Measurements from ENCODE around the gene TCEAL6. TPM values are rescaled to one million over a fixed set of nuclear protein-coding genes. Genes with fewer than 3 reads are reported as not detected.
"Not testable (repeated sequence)": the region's sequence is repeated elsewhere in the genome, so short reads cannot be mapped to it uniquely, and the experiment has no call there.

The TCEAL6 gene
- total RNA-seq (2021) (0.62 to 1.1 TPM (median 0.81 TPM) in 3 replicates), Bru-seq, nascent RNA (percentile 15 among the genes with signal in this experiment)
- long read RNA-seq, experiment 1, transcript TCEAL6-202 (3 exons, 1,106 nt), result major isoform, 5 of 5 reads
- long read RNA-seq, experiment 1, partial matches to known transcripts, result 0 of 5 reads
- long read RNA-seq, experiment 1, other reads (novel, unspliced or antisense), result 0 of 5 reads
- long read RNA-seq, experiment 2, partial matches to known transcripts, result 0 of 2 reads
- long read RNA-seq, experiment 2, other reads (novel, unspliced or antisense), result 1 of 2 reads
- long read RNA-seq, experiment 3, partial matches to known transcripts, result 0 of 3 reads
- long read RNA-seq, experiment 3, other reads (novel, unspliced or antisense), result 0 of 3 reads

GRCh38 chrX:102142274-102142673 is at the start of gene TCEAL6:
Gene TCEAL6, minus strand, starts transcription at chrX:102142481.
- H3K36me3 Mint-ChIP-seq; H3K9me3 Mint-ChIP-seq; POLR2A ChIA-PET; DNase-seq (ENCODE audit: low spot score); H3K27ac Mint-ChIP-seq; H3K4me1 Mint-ChIP-seq: not testable (repeated sequence)
- H3K27me3 Mint-ChIP-seq (ENCODE audit: low read depth), result peaks cover 48% of the 10 kb centered on the region
- H3K4me3 Mint-ChIP-seq, result peak within 1 kb of the TSS; percentile 55
- ATAC-seq, result peak; percentile 39
- CTCF ChIA-PET, result interaction anchor here (0.7 to 1.3 kb wide), 2 partner anchors 12 to 384 kb away, joined by 3 to 5 read pairs; no protein-coding TSS in a partner anchor

GRCh38 chrX:102185967-102186720 is 43.9 kb upstream of the TCEAL6 start:
- POLR2A ChIA-PET, result no interaction called here
- Mint-ChIP-seq H3K4me1 (no peaks in the 10 kb centered on the region), H3K27ac (no peak overlapping the region), H3K9me3 (peaks cover 50% of the 10 kb centered on the region), H3K27me3 (ENCODE audit: low read depth) (no peaks in the 10 kb centered on the region; the same call in 1 of the 2 replicates), H3K36me3 (peaks cover 6% of the 10 kb centered on the region), H3K4me3 (no peak overlapping the region)
- CTCF ChIA-PET, result no interaction called here
- no peak for ATAC-seq
- no peak for DNase-seq (ENCODE audit: low spot score)
- no peak for TF ChIP-seq FOXP1 (CRISPR knock-in tag; IDR thresholded peaks at IDR 0.05; ENCODE audit: borderline replicate concordance)
- TF ChIP-seq IRF2 (CRISPR knock-in tag; IDR thresholded peaks at IDR 0.05; ENCODE audit: borderline replicate concordance, low read depth), result no peak

GRCh38 chrX:102155806-102156179 is 13.5 kb upstream of the TCEAL6 start, which contains the start of gene BEX5:
Gene BEX5, minus strand, starts transcription at chrX:102155977. Its CDS starts 1,712 bp downstream, at chrX:102154265.
- CTCF ChIA-PET, result interaction anchor here (0.5 to 1.2 kb wide), 6 partner anchors 26 to 1347 kb away, joined by 3 to 7 read pairs (median 4); no protein-coding TSS in a partner anchor
- Mint-ChIP-seq H3K27me3 (ENCODE audit: low read depth) (peaks cover 16% of the 10 kb centered on the region), H3K4me1 (peaks cover 9% of the 10 kb centered on the region), H3K27ac (peak within 1 kb of the TSS; percentile 97), H3K9me3 (0 out of 2 replicates have a peak, but pooled peaks cover 3% of the 10 kb centered on the region), H3K36me3 (no peaks in the 10 kb centered on the region), H3K4me3 (peak within 1 kb of the TSS; percentile 98)
- ATAC-seq, result peak; percentile 96
- POLR2A ChIA-PET, result interaction anchor here (1.1 kb wide), 1 partner anchor 224 kb away, joined by 4 read pairs; the partner anchor contains the start of gene ZMAT1
- DNase-seq (ENCODE audit: low spot score), result peak; percentile 57
- TF ChIP-seq ZMAT4 (CRISPR knock-in tag; IDR thresholded peaks at IDR 0.05), result no peak
- no peak for TF ChIP-seq ZNF423 (CRISPR knock-in tag; IDR thresholded peaks at IDR 0.05)
- TF ChIP-seq FOXP4 (CRISPR knock-in tag; IDR thresholded peaks at IDR 0.05), result no peak
- no peak for TF ChIP-seq SOX15 (CRISPR knock-in tag; IDR thresholded peaks at IDR 0.05)
- no peak for TF ChIP-seq GRHL2 (CRISPR knock-in tag; IDR thresholded peaks at IDR 0.05; ENCODE audit: insufficient replicate concordance, severe bottlenecking)
- no peak for TF ChIP-seq ZNF219 (CRISPR knock-in tag; IDR thresholded peaks at IDR 0.05; ENCODE audit: borderline replicate concordance)
- TF ChIP-seq NFATC4 (CRISPR knock-in tag; IDR thresholded peaks at IDR 0.05), result no peak
- no peak for TF ChIP-seq ZBTB43 (CRISPR knock-in tag; IDR thresholded peaks at IDR 0.05)
- TF ChIP-seq ARID4B (CRISPR knock-in tag; IDR thresholded peaks at IDR 0.05; ENCODE audit: borderline replicate concordance), result no peak
- TF ChIP-seq ZNF232 (CRISPR knock-in tag; IDR thresholded peaks at IDR 0.05), result no peak
- TF ChIP-seq ZNF425 (CRISPR knock-in tag; conservative IDR thresholded peaks at IDR 0.05), result no peak
- no peak for TF ChIP-seq ZNF512 (CRISPR knock-in tag; IDR thresholded peaks at IDR 0.05; ENCODE audit: borderline replicate concordance)
- no peak for TF ChIP-seq E2F5 (CRISPR knock-in tag; IDR thresholded peaks at IDR 0.05)

Data from WTC11 (cell line).